Measurements from ENCODE around the gene AMN. TPM values are rescaled to one million over a fixed set of nuclear protein-coding genes. Genes with fewer than 3 reads are reported as not detected.

The AMN gene
- total RNA-seq, 4 donors from 2014 or later, result 0.11 to 0.32 TPM; not detected in 2

GRCh38 chr14:102967506-102967795, 45.0 kb downstream of the AMN start:
- Histone ChIP-seq H3K27me3 (no peaks in the 10 kb centered on the region), H3K4me3 (no peak overlapping the region), H3K9me3 (no peaks in the 10 kb centered on the region), H3K4me1 (no peaks in the 10 kb centered on the region), H3K36me3 (peaks cover 88 to 100% (median 98%) of the 10 kb centered on the region in 4 donors), H3K27ac (replicated peaks in 1 of 4) (no peak overlapping the region)
- intact Hi-C loops (cut with DNase I), result no loop called here
- 91% methylated on average over 14 of the region's 14 CpGs for WGBS
- no peak for TF ChIP-seq EP300 (IDR thresholded peaks at IDR 0.05)
- DNase-seq (ENCODE audit: extremely low spot score), result no peak

- Histone ChIP-seq H3K27ac (replicated peaks in 1 of 4) (no peak overlapping the region), H3K27me3 (no peaks in the 10 kb centered on the region), H3K9me3 (no peaks in the 10 kb centered on the region), H3K36me3 (peaks cover 86 to 98% (median 97%) of the 10 kb centered on the region in 4 donors), H3K4me1 (no peaks in the 10 kb centered on the region), H3K4me3 (no peak overlapping the region)
- intact Hi-C loops (cut with DNase I), result no loop called here
- TF ChIP-seq POLR2AphosphoS5 (IDR thresholded peaks at IDR 0.05) (no peak), POLR2A (IDR thresholded peaks at IDR 0.05; ENCODE audit: low read depth) (no peak), EP300 (IDR thresholded peaks at IDR 0.05) (no peak)
- TF ChIP-seq, protein P1, sequence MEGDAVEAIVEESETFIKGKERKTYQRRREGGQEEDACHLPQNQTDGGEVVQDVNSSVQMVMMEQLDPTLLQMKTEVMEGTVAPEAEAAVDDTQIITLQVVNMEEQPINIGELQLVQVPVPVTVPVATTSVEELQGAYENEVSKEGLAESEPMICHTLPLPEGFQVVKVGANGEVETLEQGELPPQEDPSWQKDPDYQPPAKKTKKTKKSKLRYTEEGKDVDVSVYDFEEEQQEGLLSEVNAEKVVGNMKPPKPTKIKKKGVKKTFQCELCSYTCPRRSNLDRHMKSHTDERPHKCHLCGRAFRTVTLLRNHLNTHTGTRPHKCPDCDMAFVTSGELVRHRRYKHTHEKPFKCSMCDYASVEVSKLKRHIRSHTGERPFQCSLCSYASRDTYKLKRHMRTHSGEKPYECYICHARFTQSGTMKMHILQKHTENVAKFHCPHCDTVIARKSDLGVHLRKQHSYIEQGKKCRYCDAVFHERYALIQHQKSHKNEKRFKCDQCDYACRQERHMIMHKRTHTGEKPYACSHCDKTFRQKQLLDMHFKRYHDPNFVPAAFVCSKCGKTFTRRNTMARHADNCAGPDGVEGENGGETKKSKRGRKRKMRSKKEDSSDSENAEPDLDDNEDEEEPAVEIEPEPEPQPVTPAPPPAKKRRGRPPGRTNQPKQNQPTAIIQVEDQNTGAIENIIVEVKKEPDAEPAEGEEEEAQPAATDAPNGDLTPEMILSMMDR (IDR thresholded peaks at IDR 0.05), result no peak
- DNase-seq (ENCODE audit: extremely low spot score), result no peak
- WGBS, result 90% methylated on average over 13 of the region's 13 CpGs
Observed at GRCh38 chr14:102968306-102968705, 45.8 kb downstream of the AMN start.

- Histone ChIP-seq H3K36me3 (peaks cover 87 to 98% (median 97%) of the 10 kb centered on the region in 4 donors), H3K27ac (replicated peaks in 1 of 4) (no peak overlapping the region), H3K4me1 (no peaks in the 10 kb centered on the region), H3K4me3 (no peak overlapping the region), H3K9me3 (no peaks in the 10 kb centered on the region), H3K27me3 (no peaks in the 10 kb centered on the region)
- no peak for DNase-seq (ENCODE audit: extremely low spot score)
- 93% methylated on average over 26 of the region's 26 CpGs for WGBS
- intact Hi-C loops (cut with DNase I), result no loop called here
- TF ChIP-seq POLR2AphosphoS5 (IDR thresholded peaks at IDR 0.05), result no peak
- TF ChIP-seq POLR2A (IDR thresholded peaks at IDR 0.05; ENCODE audit: low read depth), result no peak
- no peak for TF ChIP-seq EP300 (IDR thresholded peaks at IDR 0.05)
- TF ChIP-seq, protein P1 (IDR thresholded peaks at IDR 0.05), result no peak
Observed at GRCh38 chr14:102969060-102969791, 46.8 kb downstream of the AMN start.

GRCh38 chr14:102969901-102970300, 47.4 kb downstream of the AMN start:
- Histone ChIP-seq H3K27me3 (no peaks in the 10 kb centered on the region), H3K4me1 (no peaks in the 10 kb centered on the region), H3K36me3 (peaks cover 87 to 98% (median 97%) of the 10 kb centered on the region in 4 donors), H3K9me3 (no peaks in the 10 kb centered on the region), H3K4me3 (no peak overlapping the region), H3K27ac (replicated peaks in 1 of 4) (no peak overlapping the region)
- no peak for DNase-seq (ENCODE audit: extremely low spot score)
- 84% methylated on average over 9 of the region's 11 CpGs for WGBS
- intact Hi-C loops (cut with DNase I), result no loop called here
- TF ChIP-seq EP300 (IDR thresholded peaks at IDR 0.05) (no peak), POLR2AphosphoS5 (IDR thresholded peaks at IDR 0.05) (no peak), POLR2A (IDR thresholded peaks at IDR 0.05; ENCODE audit: low read depth) (no peak)
- TF ChIP-seq, protein P1 (IDR thresholded peaks at IDR 0.05), result no peak

GRCh38 chr14:102970496-102970895, 48.0 kb downstream of the AMN start:
- Histone ChIP-seq H3K4me1 (no peaks in the 10 kb centered on the region), H3K9me3 (no peaks in the 10 kb centered on the region), H3K27ac (replicated peaks in 1 of 4) (no peak overlapping the region), H3K4me3 (no peak overlapping the region), H3K36me3 (peaks cover 87 to 98% (median 97%) of the 10 kb centered on the region in 4 donors), H3K27me3 (no peaks in the 10 kb centered on the region)
- WGBS, result 90% methylated on average over 10 of the region's 10 CpGs
- intact Hi-C loops (cut with DNase I), result no loop called here
- TF ChIP-seq, protein P1 (IDR thresholded peaks at IDR 0.05), result no peak
- TF ChIP-seq POLR2AphosphoS5 (IDR thresholded peaks at IDR 0.05) (no peak), EP300 (IDR thresholded peaks at IDR 0.05) (no peak), POLR2A (IDR thresholded peaks at IDR 0.05; ENCODE audit: low read depth) (no peak)
- no peak for DNase-seq (ENCODE audit: extremely low spot score)
